Dendritic cell treated with granulocyte-macrophage colony-stimulating factor and Interleukin-4, amounts not matched to agents 40 ng/mL and 50 ng/mL, for 4 days (primary cell): Measurements from ENCODE around the gene MERTK.

Experiments
- H3K27ac Mint-ChIP-seq: one replicate; pipeline ENCODE4 v1.8.0; 2022; ENCODE audit warnings: mild to moderate bottlenecking, mixed read lengths
- H3K27me3 Mint-ChIP-seq: one replicate; pipeline ENCODE4 v1.8.0; 2022; ENCODE audit warnings: mild to moderate bottlenecking, mixed read lengths
- H3K36me3 Mint-ChIP-seq: one replicate; pipeline ENCODE4 v1.8.0; 2022; ENCODE audit warnings: low read depth, mixed read lengths
- H3K4me1 Mint-ChIP-seq: one replicate; pipeline ENCODE4 v1.8.0; 2022; ENCODE audit warnings: low read depth, mixed read lengths
- H3K4me3 Mint-ChIP-seq: one replicate; pipeline ENCODE4 v1.8.0; 2022; ENCODE audit warnings: mild to moderate bottlenecking, moderate library complexity, mixed read lengths
- H3K9me3 Mint-ChIP-seq: one replicate; pipeline ENCODE4 v1.8.0; 2022; ENCODE audit warnings: mixed read lengths
- intact Hi-C: fragments of 100-400 bp; cut with micrococcal nuclease; formaldehyde crosslinking; loops from one replicate; pipeline ENCODE4 v1.15.0; 2022

Gene MERTK

GRCh38 chr2:111965062-111965461 lies 66.7 kb downstream of the MERTK start:
- Mint-ChIP-seq H3K36me3 (peaks cover 8% of the 10 kb centered on the region), H3K27me3 (no peaks in the 10 kb centered on the region), H3K27ac (no peak overlapping the region), H3K9me3 (no peaks in the 10 kb centered on the region), H3K4me1 (peaks cover 23% of the 10 kb centered on the region), H3K4me3 (no peak overlapping the region)
- intact Hi-C loops, result no loop called here

GRCh38 chr2:111966241-111966640 lies 67.8 kb downstream of the MERTK start:
- H3K27me3 Mint-ChIP-seq, result no peaks in the 10 kb centered on the region
- H3K36me3 Mint-ChIP-seq, result peaks cover 8% of the 10 kb centered on the region
- no peak overlapping the region for H3K27ac Mint-ChIP-seq
- intact Hi-C loops, result no loop called here
- H3K4me1 Mint-ChIP-seq, result peaks cover 23% of the 10 kb centered on the region
- no peak overlapping the region for H3K4me3 Mint-ChIP-seq
- H3K9me3 Mint-ChIP-seq, result no peaks in the 10 kb centered on the region

GRCh38 chr2:111967018-111967417 lies 68.6 kb downstream of the MERTK start:
- no peaks in the 10 kb centered on the region for H3K9me3 Mint-ChIP-seq
- H3K4me1 Mint-ChIP-seq, result peaks cover 29% of the 10 kb centered on the region
- intact Hi-C loops, result no loop called here
- H3K27me3 Mint-ChIP-seq, result peaks cover 3% of the 10 kb centered on the region
- peaks cover 8% of the 10 kb centered on the region for H3K36me3 Mint-ChIP-seq
- H3K27ac Mint-ChIP-seq, result no peak overlapping the region
- H3K4me3 Mint-ChIP-seq, result no peak overlapping the region

- intact Hi-C loops, result no loop called here
- H3K27me3 Mint-ChIP-seq, result peaks cover 3% of the 10 kb centered on the region
- H3K27ac Mint-ChIP-seq, result no peak overlapping the region
- H3K4me3 Mint-ChIP-seq, result no peak overlapping the region
- H3K36me3 Mint-ChIP-seq, result peaks cover 8% of the 10 kb centered on the region
- no peaks in the 10 kb centered on the region for H3K9me3 Mint-ChIP-seq
- H3K4me1 Mint-ChIP-seq, result peaks cover 33% of the 10 kb centered on the region
These were observed 72.0 kb downstream of the MERTK start for GRCh38 chr2:111970453-111970852.

GRCh38 chr2:111972955-111973565 lies 74.7 kb downstream of the MERTK start:
- Mint-ChIP-seq H3K9me3 (peaks cover 22% of the 10 kb centered on the region), H3K27ac (no peak overlapping the region), H3K36me3 (peaks cover 22% of the 10 kb centered on the region), H3K4me1 (peaks cover 15% of the 10 kb centered on the region), H3K4me3 (no peak overlapping the region), H3K27me3 (peaks cover 3% of the 10 kb centered on the region)
- intact Hi-C loops, result no loop called here

GRCh38 chr2:111973701-111974100 lies 75.3 kb downstream of the MERTK start:
- peak overlapping the region; percentile 33 for H3K27ac Mint-ChIP-seq
- intact Hi-C loops, result no loop called here
- peaks cover 23% of the 10 kb centered on the region for H3K36me3 Mint-ChIP-seq
- H3K27me3 Mint-ChIP-seq, result peaks cover 3% of the 10 kb centered on the region
- H3K4me3 Mint-ChIP-seq, result no peak overlapping the region
- H3K4me1 Mint-ChIP-seq, result peaks cover 15% of the 10 kb centered on the region
- H3K9me3 Mint-ChIP-seq, result peaks cover 24% of the 10 kb centered on the region

- Mint-ChIP-seq H3K4me1 (peaks cover 23% of the 10 kb centered on the region), H3K4me3 (no peak overlapping the region), H3K27me3 (peaks cover 3% of the 10 kb centered on the region), H3K27ac (no peak overlapping the region), H3K36me3 (peaks cover 15% of the 10 kb centered on the region), H3K9me3 (peaks cover 24% of the 10 kb centered on the region)
- intact Hi-C loops, result no loop called here
These were observed 76.7 kb downstream of the MERTK start for GRCh38 chr2:111975053-111975552.

GRCh38 chr2:111975819-111976218 lies 77.4 kb downstream of the MERTK start:
- Mint-ChIP-seq H3K27me3 (peaks cover 3% of the 10 kb centered on the region), H3K27ac (no peak overlapping the region)
- intact Hi-C loops, result no loop called here

GRCh38 chr2:111977240-111977639 lies 78.8 kb downstream of the MERTK start:
- H3K27me3 Mint-ChIP-seq, result no peaks in the 10 kb centered on the region
- H3K9me3 Mint-ChIP-seq, result peaks cover 24% of the 10 kb centered on the region
- peaks cover 15% of the 10 kb centered on the region for H3K36me3 Mint-ChIP-seq
- peaks cover 18% of the 10 kb centered on the region for H3K4me1 Mint-ChIP-seq
- no peak overlapping the region for H3K4me3 Mint-ChIP-seq
- no peak overlapping the region for H3K27ac Mint-ChIP-seq
- intact Hi-C loops, result no loop called here

More at GRCh38 chr2:111975819-111976218, 77.4 kb downstream of the MERTK start:
- Mint-ChIP-seq H3K4me1 (peaks cover 23% of the 10 kb centered on the region), H3K9me3 (peaks cover 24% of the 10 kb centered on the region), H3K4me3 (no peak overlapping the region), H3K36me3 (peaks cover 15% of the 10 kb centered on the region)

- Mint-ChIP-seq H3K36me3 (peaks cover 17% of the 10 kb centered on the region), H3K9me3 (peaks cover 24% of the 10 kb centered on the region), H3K4me1 (peaks cover 12% of the 10 kb centered on the region), H3K27ac (no peak overlapping the region), H3K4me3 (no peak overlapping the region), H3K27me3 (no peaks in the 10 kb centered on the region)
- intact Hi-C loops, result no loop called here
These were observed 80.2 kb downstream of the MERTK start for GRCh38 chr2:111978452-111979170.

- Mint-ChIP-seq H3K4me3 (no peak overlapping the region), H3K9me3 (peaks cover 16% of the 10 kb centered on the region), H3K36me3 (peaks cover 25% of the 10 kb centered on the region), H3K27ac (no peak overlapping the region), H3K27me3 (no peaks in the 10 kb centered on the region), H3K4me1 (peaks cover 8% of the 10 kb centered on the region)
- intact Hi-C loops, result loop anchor here (10.0 kb wide), 1 partner anchor 53 kb away; no protein-coding TSS in a partner anchor
These were observed 83.3 kb downstream of the MERTK start for GRCh38 chr2:111981666-111982065.

- intact Hi-C loops, result loop anchor here (10.0 kb wide), 1 partner anchor 52 kb away; no protein-coding TSS in a partner anchor
- Mint-ChIP-seq H3K4me3 (no peak overlapping the region), H3K36me3 (peaks cover 13% of the 10 kb centered on the region), H3K27ac (no peak overlapping the region), H3K4me1 (peaks cover 8% of the 10 kb centered on the region), H3K27me3 (no peaks in the 10 kb centered on the region), H3K9me3 (peaks cover 4% of the 10 kb centered on the region)
These were observed 84.4 kb downstream of the MERTK start for GRCh38 chr2:111982822-111983221.

GRCh38 chr2:111983478-111984212 lies 85.2 kb downstream of the MERTK start:
- Mint-ChIP-seq H3K27me3 (no peaks in the 10 kb centered on the region), H3K4me3 (no peak overlapping the region), H3K36me3 (peaks cover 10% of the 10 kb centered on the region), H3K9me3 (no peaks in the 10 kb centered on the region), H3K27ac (no peak overlapping the region), H3K4me1 (peaks cover 8% of the 10 kb centered on the region)
- intact Hi-C loops, result loop anchor here (10.0 kb wide), 1 partner anchor 51 kb away; no protein-coding TSS in a partner anchor

- Mint-ChIP-seq H3K36me3 (peaks cover 10% of the 10 kb centered on the region), H3K27me3 (no peaks in the 10 kb centered on the region), H3K4me1 (peaks cover 8% of the 10 kb centered on the region), H3K27ac (no peak overlapping the region), H3K9me3 (no peaks in the 10 kb centered on the region), H3K4me3 (no peak overlapping the region)
- intact Hi-C loops, result loop anchor here (10.0 kb wide), 1 partner anchor 51 kb away; no protein-coding TSS in a partner anchor
These were observed 85.8 kb downstream of the MERTK start for GRCh38 chr2:111984213-111984604.
